Fibroblast of lung (primary cell): Measurements from ENCODE around the gene PDE3A.

Source experiments
- EZH2 ChIP-seq: IDR thresholded peaks from 2 replicates; pipeline ENCODE4 v1.5.1; 2012; ENCODE audit warnings: low read length, control low read depth, mild to moderate bottlenecking; ENCODE audit errors: missing control alignments
- TF ChIP-seq, protein P1 (sequence below), 2 donors: IDR thresholded peaks in 1 of 2; conservative IDR thresholded peaks in 1 of 2; 1 replicate in 1 of 2; 2 replicates in 1 of 2; pipeline ENCODE4 v1.5.1; 2011 to 2012; ENCODE audit warnings: low read length in 2 of 2, control low read depth in 1 of 2, inconsistent platforms in 1 of 2, low read depth in 1 of 2, mild to moderate bottlenecking in 1 of 2

DNA sequence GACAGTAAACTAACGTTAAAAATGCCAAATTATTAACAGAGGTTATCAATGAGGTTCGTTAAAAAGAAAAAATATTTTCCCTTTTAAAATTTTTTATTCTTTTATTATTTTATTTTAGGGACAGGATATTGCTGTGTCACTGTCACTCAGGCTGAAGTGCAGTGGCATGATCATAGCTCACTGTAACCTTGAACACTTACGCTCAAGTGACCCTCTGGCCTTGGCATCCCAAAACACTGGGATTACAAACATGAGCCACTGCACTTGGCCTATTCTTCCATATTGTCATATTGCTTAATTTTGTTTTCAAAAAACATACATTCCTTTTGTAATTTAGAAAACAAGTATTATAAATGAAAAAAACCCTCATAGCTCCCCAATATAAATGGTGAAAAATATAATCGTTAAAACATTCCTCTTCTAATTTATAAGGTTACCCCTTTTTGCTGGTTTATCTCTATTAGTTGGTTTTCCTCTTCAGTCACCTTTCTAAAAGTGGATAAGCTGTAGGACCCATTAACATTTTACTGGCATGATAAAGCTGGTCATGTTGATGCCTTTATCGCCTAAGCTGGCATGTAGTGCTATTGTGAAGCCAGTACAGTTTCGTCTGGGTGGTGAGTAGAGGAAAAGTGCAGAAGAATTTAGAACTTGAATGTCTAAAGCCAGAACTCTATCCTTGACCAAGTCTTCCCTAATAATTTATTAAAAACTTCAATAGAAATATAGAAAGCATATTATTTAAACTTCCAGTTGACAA is 27.6 kb downstream of the PDE3A start:
- TF ChIP-seq, protein P1, sequence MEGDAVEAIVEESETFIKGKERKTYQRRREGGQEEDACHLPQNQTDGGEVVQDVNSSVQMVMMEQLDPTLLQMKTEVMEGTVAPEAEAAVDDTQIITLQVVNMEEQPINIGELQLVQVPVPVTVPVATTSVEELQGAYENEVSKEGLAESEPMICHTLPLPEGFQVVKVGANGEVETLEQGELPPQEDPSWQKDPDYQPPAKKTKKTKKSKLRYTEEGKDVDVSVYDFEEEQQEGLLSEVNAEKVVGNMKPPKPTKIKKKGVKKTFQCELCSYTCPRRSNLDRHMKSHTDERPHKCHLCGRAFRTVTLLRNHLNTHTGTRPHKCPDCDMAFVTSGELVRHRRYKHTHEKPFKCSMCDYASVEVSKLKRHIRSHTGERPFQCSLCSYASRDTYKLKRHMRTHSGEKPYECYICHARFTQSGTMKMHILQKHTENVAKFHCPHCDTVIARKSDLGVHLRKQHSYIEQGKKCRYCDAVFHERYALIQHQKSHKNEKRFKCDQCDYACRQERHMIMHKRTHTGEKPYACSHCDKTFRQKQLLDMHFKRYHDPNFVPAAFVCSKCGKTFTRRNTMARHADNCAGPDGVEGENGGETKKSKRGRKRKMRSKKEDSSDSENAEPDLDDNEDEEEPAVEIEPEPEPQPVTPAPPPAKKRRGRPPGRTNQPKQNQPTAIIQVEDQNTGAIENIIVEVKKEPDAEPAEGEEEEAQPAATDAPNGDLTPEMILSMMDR (conservative IDR thresholded peaks at IDR 0.05 in 1 of 2, IDR thresholded peaks at IDR 0.05 in 1 of 2; ENCODE audit: low read depth in 1 of 2, low read length in 2 of 2), result no peak
- TF ChIP-seq EZH2, result no peak
